GM23338 (cell line): Measurements from ENCODE around the gene TAOK2. TPM values are rescaled to one million over a fixed set of nuclear protein-coding genes. Genes with fewer than 3 reads are reported as not detected.

Source experiments
- ATAC-seq: fragments of 200-7000 bp; cut with Tn5 transposase; 3 replicates; pipeline ENCODE4 v1.9.1; 2020
- DNase-seq: peaks from one replicate; pipeline ENCODE4 v3.0.0-alpha.2; 2015; ENCODE audit warnings: low spot score
- H2AFZ ChIP-seq: fragments of 200-600 bp; sonication (generic); 2 replicates; pipeline ENCODE4 v1.8.0; 2016; ENCODE audit warnings: antibody characterized with exemption, mild to moderate bottlenecking, moderate library complexity
- H3F3A ChIP-seq: fragments of 200-600 bp; sonication (generic); replicated peaks from 2 replicates; pipeline ENCODE4 v1.8.0; 2017; ENCODE audit warnings: antibody characterized with exemption, mixed run types, low read depth
- H3K27ac ChIP-seq: fragments of 200-600 bp; sonication (generic); 2 replicates; pipeline ENCODE4 v1.6.1; 2016; ENCODE audit warnings: low read depth
- H3K27me3 ChIP-seq: fragments of 200-600 bp; sonication (generic); 2 replicates; pipeline ENCODE4 v1.8.0; 2016; ENCODE audit warnings: mild to moderate bottlenecking, mixed run types, moderate library complexity; ENCODE audit not compliant: insufficient read depth
- H3K36me3 ChIP-seq: fragments of 200-600 bp; sonication (generic); 2 replicates; pipeline ENCODE4 v1.8.0; 2016; ENCODE audit warnings: mild to moderate bottlenecking; ENCODE audit not compliant: insufficient read depth
- H3K4me1 ChIP-seq: fragments of 200-600 bp; sonication (generic); 2 replicates; pipeline ENCODE4 v1.8.0; 2016; ENCODE audit warnings: mild to moderate bottlenecking, moderate library complexity; ENCODE audit not compliant: insufficient read depth
- H3K4me2 ChIP-seq: fragments of 200-600 bp; sonication (generic); 2 replicates; pipeline ENCODE4 v1.7.1; 2017; ENCODE audit warnings: mixed run types
- H3K4me3 ChIP-seq: fragments of 200-600 bp; sonication (generic); 2 replicates; pipeline ENCODE4 v1.6.1; 2016; ENCODE audit warnings: mixed run types
- H3K79me2 ChIP-seq: fragments of 200-600 bp; sonication (generic); replicated peaks from 2 replicates; pipeline ENCODE4 v1.8.0; 2017; ENCODE audit warnings: mild to moderate bottlenecking; ENCODE audit not compliant: insufficient read depth
- H3K9me2 ChIP-seq: fragments of 200-600 bp; sonication (generic); 2 replicates; pipeline ENCODE4 v1.8.0; 2017; ENCODE audit not compliant: insufficient read depth
- H4K20me1 ChIP-seq: fragments of 200-600 bp; sonication (generic); replicated peaks from 2 replicates; pipeline ENCODE4 v1.8.0; 2017; ENCODE audit warnings: mild to moderate bottlenecking; ENCODE audit not compliant: insufficient read depth
- H3K27ac Mint-ChIP-seq: 2 replicates; pipeline ENCODE4 v1.8.0; 2020; ENCODE audit warnings: inconsistent platforms, mild to moderate bottlenecking, moderate library complexity, mixed read lengths
- H3K27me3 Mint-ChIP-seq: 3 replicates; pipeline ENCODE4 v1.8.0; 2022; ENCODE audit warnings: low read depth, mild to moderate bottlenecking, moderate library complexity, mixed read lengths, inconsistent platforms; ENCODE audit not compliant: insufficient read depth, poor library complexity
- H3K36me3 Mint-ChIP-seq: 3 replicates; pipeline ENCODE4 v1.8.0; 2021; ENCODE audit warnings: low read depth, mild to moderate bottlenecking, inconsistent platforms, moderate library complexity, mixed read lengths
- H3K4me1 Mint-ChIP-seq: 3 replicates; pipeline ENCODE4 v1.8.0; 2020; ENCODE audit warnings: mild to moderate bottlenecking, inconsistent platforms, mixed read lengths
- H3K4me3 Mint-ChIP-seq: 3 replicates; pipeline ENCODE4 v1.8.0; 2021; ENCODE audit warnings: moderate library complexity, mild to moderate bottlenecking, inconsistent platforms, mixed read lengths
- H3K9me3 Mint-ChIP-seq: 3 replicates; pipeline ENCODE4 v1.8.0; 2020; ENCODE audit warnings: moderate library complexity, mild to moderate bottlenecking, inconsistent platforms, mixed read lengths
- CREB1 ChIP-seq: fragments of 250-450 bp; sonication (Bioruptor Pico); IDR thresholded peaks from 2 replicates; pipeline ENCODE4 v1.5.0; 2020; ENCODE audit warnings: low read depth, mild to moderate bottlenecking, moderate library complexity
- EZH2 ChIP-seq: fragments of 200-600 bp; sonication (generic); IDR thresholded peaks from one replicate; pipeline ENCODE4 v1.8.0; 2017; ENCODE audit warnings: antibody characterized with exemption, mild to moderate bottlenecking, low read depth; ENCODE audit not compliant: unreplicated experiment
- JUNB ChIP-seq: IDR thresholded peaks from one replicate; pipeline ENCODE4 v1.6.1; 2016; ENCODE audit warnings: antibody characterized with exemption; ENCODE audit not compliant: unreplicated experiment
- NANOG ChIP-seq: IDR thresholded peaks from 2 replicates; pipeline ENCODE4 v1.6.1; 2016; ENCODE audit warnings: antibody characterized with exemption, borderline replicate concordance
- POLR2AphosphoS5 ChIP-seq: IDR thresholded peaks from 2 replicates; pipeline ENCODE4 v1.6.1; 2016; ENCODE audit warnings: antibody characterized with exemption, low read depth
- STAT1 ChIP-seq: IDR thresholded peaks from one replicate; pipeline ENCODE4 v1.6.1; 2016; ENCODE audit warnings: antibody characterized with exemption; ENCODE audit not compliant: unreplicated experiment
- ZNF114 ChIP-seq: fragments of 250-450 bp; sonication (Bioruptor Pico); IDR thresholded peaks from 2 replicates; pipeline ENCODE4 v1.5.0; 2020; ENCODE audit warnings: mild to moderate bottlenecking, moderate library complexity
- ZNF331 ChIP-seq: fragments of 250-450 bp; sonication (Bioruptor Pico); IDR thresholded peaks from 2 replicates; pipeline ENCODE4 v1.5.0; 2020; ENCODE audit warnings: low read depth, mild to moderate bottlenecking, moderate library complexity
- polyA plus RNA-seq: library from polyadenylated mRNA; unstranded; fragments of >200 nt; fragmentation: Nextera tagmentation; extraction: Ambion mirVana; gene quantifications from 2 replicates; pipeline ENCODE4 v1.2.1, GENCODE V29; 2016
- total RNA-seq: library from RNA; depleted of rRNA; stranded (reverse); fragments of >200 nt; shearing (Covaris generic); gene quantifications from 2 replicates; pipeline ENCODE4 v1.2.3, GENCODE V29; 2014
- TF ChIP-seq, protein P1 (sequence below), 2 experiments: fragments of 200-600 bp in 1 of 2; sonication (generic) in 1 of 2; conservative IDR thresholded peaks; 2 replicates each; pipeline versions ENCODE4 v1.5.1 to v1.6.1; 2016 to 2017; ENCODE audit warnings: antibody characterized with exemption in 2 of 2, low read depth in 2 of 2, mild to moderate bottlenecking in 2 of 2, moderate library complexity in 1 of 2
- TF ChIP-seq, protein P2 (sequence below): fragments of 250-450 bp; sonication (Bioruptor Pico); IDR thresholded peaks from 2 replicates; pipeline ENCODE4 v1.5.0; 2020; ENCODE audit warnings: mild to moderate bottlenecking, moderate library complexity

The TAOK2 gene
- total and polyA plus RNA-seq, 2 experiments from 2014 or later: 8.8 to 45.2 TPM

DNA sequence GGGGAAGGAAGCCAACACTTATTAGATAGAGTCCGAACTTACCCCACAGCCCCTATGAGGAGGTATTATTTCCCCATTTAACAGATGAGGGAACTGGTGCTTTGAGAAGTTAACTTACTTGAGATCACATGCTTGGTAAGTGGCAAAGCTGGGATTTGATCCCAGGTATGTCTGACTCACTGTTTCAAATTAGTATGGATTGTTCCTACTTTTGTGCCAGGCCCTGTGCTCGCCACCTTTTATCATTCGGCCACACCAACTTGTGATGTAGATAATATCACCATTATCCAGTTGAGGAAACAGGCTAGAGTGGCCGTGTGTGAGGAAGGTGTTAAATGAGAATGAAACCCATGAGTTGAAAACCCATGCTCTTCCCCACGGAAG lies 11.1 kb downstream of the TAOK2 start:
- Histone ChIP-seq H3K4me3 (no peak overlapping the region), H3K27me3 (no peaks in the 10 kb centered on the region), H3K36me3 (peaks cover 28% of the 10 kb centered on the region), H3K27ac (no peak overlapping the region), H2AFZ (no peak overlapping the region), H3K4me2 (no peak overlapping the region), H3K9me2 (no peaks in the 10 kb centered on the region), H3F3A (no peaks in the 10 kb centered on the region), H3K4me1 (no peaks in the 10 kb centered on the region), H4K20me1 (no peaks in the 10 kb centered on the region; the same call in 1 of the 2 replicates), H3K79me2 (no peaks in the 10 kb centered on the region)
- no peaks in the 10 kb centered on the region; the same call in 2 of the 3 replicates for H3K4me1 Mint-ChIP-seq
- no peak for DNase-seq
- H3K27ac Mint-ChIP-seq: no peak overlapping the region
- H3K36me3 Mint-ChIP-seq: peaks cover 69% of the 10 kb centered on the region
- H3K9me3 Mint-ChIP-seq: no peaks in the 10 kb centered on the region; the same call in 1 of the 3 replicates
- H3K4me3 Mint-ChIP-seq: no peak overlapping the region; the same call in 2 of the 3 replicates
- TF ChIP-seq ZNF114: no peak
- TF ChIP-seq JUNB: no peak
- no peak for TF ChIP-seq CREB1 (CRISPR knock-in tag)
- no peak for TF ChIP-seq NANOG
- TF ChIP-seq, protein P1, sequence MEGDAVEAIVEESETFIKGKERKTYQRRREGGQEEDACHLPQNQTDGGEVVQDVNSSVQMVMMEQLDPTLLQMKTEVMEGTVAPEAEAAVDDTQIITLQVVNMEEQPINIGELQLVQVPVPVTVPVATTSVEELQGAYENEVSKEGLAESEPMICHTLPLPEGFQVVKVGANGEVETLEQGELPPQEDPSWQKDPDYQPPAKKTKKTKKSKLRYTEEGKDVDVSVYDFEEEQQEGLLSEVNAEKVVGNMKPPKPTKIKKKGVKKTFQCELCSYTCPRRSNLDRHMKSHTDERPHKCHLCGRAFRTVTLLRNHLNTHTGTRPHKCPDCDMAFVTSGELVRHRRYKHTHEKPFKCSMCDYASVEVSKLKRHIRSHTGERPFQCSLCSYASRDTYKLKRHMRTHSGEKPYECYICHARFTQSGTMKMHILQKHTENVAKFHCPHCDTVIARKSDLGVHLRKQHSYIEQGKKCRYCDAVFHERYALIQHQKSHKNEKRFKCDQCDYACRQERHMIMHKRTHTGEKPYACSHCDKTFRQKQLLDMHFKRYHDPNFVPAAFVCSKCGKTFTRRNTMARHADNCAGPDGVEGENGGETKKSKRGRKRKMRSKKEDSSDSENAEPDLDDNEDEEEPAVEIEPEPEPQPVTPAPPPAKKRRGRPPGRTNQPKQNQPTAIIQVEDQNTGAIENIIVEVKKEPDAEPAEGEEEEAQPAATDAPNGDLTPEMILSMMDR (conservative IDR thresholded peaks at IDR 0.05; ENCODE audit: low read depth in 2 of 2): no peak
- TF ChIP-seq STAT1: no peak
- no peak for TF ChIP-seq ZNF331 (CRISPR knock-in tag)
- TF ChIP-seq EZH2: no peak
- TF ChIP-seq POLR2AphosphoS5: no peak
- H3K27me3 Mint-ChIP-seq: peaks cover 5% of the 10 kb centered on the region
- no peak for ATAC-seq

DNA sequence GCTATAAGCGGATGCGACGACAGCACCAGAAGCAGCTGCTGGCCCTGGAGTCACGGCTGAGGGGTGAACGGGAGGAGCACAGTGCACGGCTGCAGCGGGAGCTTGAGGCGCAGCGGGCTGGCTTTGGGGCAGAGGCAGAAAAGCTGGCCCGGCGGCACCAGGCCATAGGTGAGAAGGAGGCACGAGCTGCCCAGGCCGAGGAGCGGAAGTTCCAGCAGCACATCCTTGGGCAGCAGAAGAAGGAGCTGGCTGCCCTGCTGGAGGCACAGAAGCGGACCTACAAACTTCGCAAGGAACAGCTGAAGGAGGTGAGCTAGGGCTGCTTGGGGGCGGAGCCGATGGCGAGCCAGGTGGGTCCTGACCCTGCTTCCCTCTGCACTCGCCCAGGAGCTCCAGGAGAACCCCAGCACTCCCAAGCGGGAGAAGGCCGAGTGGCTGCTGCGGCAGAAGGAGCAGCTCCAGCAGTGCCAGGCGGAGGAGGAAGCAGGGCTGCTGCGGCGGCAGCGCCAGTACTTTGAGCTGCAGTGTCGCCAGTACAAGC lies 11.7 kb downstream of the TAOK2 start:
- H3K27ac Mint-ChIP-seq: no peak overlapping the region
- Histone ChIP-seq H3K9me2 (no peaks in the 10 kb centered on the region), H2AFZ (no peak overlapping the region), H3F3A (no peaks in the 10 kb centered on the region), H3K79me2 (no peaks in the 10 kb centered on the region), H4K20me1 (no peaks in the 10 kb centered on the region; the same call in 1 of the 2 replicates), H3K27ac (no peak overlapping the region), H3K36me3 (peaks cover 23% of the 10 kb centered on the region), H3K4me1 (no peaks in the 10 kb centered on the region), H3K4me3 (no peak overlapping the region), H3K4me2 (no peak overlapping the region), H3K27me3 (no peaks in the 10 kb centered on the region)
- DNase-seq (no peak), ATAC-seq (no peak)
- no peaks in the 10 kb centered on the region; the same call in 2 of the 3 replicates for H3K4me1 Mint-ChIP-seq
- no peak overlapping the region for H3K4me3 Mint-ChIP-seq
- H3K9me3 Mint-ChIP-seq: no peaks in the 10 kb centered on the region; the same call in 1 of the 3 replicates
- peaks cover 72% of the 10 kb centered on the region for H3K36me3 Mint-ChIP-seq
- H3K27me3 Mint-ChIP-seq: peaks cover 5% of the 10 kb centered on the region
- no peak for TF ChIP-seq ZNF331 (CRISPR knock-in tag)
- TF ChIP-seq JUNB: no peak
- no peak for TF ChIP-seq STAT1
- TF ChIP-seq, protein P2, sequence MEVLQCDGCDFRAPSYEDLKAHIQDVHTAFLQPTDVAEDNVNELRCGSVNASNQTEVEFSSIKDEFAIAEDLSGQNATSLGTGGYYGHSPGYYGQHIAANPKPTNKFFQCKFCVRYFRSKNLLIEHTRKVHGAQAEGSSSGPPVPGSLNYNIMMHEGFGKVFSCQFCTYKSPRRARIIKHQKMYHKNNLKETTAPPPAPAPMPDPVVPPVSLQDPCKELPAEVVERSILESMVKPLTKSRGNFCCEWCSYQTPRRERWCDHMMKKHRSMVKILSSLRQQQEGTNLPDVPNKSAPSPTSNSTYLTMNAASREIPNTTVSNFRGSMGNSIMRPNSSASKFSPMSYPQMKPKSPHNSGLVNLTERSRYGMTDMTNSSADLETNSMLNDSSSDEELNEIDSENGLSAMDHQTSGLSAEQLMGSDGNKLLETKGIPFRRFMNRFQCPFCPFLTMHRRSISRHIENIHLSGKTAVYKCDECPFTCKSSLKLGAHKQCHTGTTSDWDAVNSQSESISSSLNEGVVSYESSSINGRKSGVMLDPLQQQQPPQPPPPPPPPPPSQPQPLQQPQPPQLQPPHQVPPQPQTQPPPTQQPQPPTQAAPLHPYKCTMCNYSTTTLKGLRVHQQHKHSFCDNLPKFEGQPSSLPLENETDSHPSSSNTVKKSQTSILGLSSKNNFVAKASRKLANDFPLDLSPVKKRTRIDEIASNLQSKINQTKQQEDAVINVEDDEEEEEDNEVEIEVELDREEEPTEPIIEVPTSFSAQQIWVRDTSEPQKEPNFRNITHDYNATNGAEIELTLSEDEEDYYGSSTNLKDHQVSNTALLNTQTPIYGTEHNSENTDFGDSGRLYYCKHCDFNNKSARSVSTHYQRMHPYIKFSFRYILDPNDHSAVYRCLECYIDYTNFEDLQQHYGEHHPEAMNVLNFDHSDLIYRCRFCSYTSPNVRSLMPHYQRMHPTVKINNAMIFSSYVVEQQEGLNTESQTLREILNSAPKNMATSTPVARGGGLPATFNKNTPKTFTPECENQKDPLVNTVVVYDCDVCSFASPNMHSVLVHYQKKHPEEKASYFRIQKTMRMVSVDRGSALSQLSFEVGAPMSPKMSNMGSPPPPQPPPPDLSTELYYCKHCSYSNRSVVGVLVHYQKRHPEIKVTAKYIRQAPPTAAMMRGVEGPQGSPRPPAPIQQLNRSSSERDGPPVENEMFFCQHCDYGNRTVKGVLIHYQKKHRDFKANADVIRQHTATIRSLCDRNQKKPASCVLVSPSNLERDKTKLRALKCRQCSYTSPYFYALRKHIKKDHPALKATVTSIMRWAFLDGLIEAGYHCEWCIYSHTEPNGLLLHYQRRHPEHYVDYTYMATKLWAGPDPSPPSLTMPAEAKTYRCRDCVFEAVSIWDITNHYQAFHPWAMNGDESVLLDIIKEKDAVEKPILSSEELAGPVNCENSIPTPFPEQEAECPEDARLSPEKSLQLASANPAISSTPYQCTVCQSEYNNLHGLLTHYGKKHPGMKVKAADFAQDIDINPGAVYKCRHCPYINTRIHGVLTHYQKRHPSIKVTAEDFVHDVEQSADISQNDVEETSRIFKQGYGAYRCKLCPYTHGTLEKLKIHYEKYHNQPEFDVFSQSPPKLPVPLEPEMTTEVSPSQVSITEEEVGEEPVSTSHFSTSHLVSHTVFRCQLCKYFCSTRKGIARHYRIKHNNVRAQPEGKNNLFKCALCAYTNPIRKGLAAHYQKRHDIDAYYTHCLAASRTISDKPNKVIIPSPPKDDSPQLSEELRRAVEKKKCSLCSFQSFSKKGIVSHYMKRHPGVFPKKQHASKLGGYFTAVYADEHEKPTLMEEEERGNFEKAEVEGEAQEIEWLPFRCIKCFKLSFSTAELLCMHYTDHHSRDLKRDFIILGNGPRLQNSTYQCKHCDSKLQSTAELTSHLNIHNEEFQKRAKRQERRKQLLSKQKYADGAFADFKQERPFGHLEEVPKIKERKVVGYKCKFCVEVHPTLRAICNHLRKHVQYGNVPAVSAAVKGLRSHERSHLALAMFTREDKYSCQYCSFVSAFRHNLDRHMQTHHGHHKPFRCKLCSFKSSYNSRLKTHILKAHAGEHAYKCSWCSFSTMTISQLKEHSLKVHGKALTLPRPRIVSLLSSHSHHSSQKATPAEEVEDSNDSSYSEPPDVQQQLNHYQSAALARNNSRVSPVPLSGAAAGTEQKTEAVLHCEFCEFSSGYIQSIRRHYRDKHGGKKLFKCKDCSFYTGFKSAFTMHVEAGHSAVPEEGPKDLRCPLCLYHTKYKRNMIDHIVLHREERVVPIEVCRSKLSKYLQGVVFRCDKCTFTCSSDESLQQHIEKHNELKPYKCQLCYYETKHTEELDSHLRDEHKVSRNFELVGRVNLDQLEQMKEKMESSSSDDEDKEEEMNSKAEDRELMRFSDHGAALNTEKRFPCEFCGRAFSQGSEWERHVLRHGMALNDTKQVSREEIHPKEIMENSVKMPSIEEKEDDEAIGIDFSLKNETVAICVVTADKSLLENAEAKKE (CRISPR knock-in tag): no peak
